ENCODE results near the gene TTK.

GRCh38 chr6:79984261-79984660 is 20.2 kb upstream of the TTK start:
- no peak for TF ChIP-seq CTCF (conservative IDR thresholded peaks at IDR 0.05; ENCODE audit: low read length)
- no peak for TF ChIP-seq EZH2phosphoT487 (IDR thresholded peaks at IDR 0.05; ENCODE audit: borderline replicate concordance, low read depth, low read length)

All from OCI-LY7 (cell line).